Fibroblast of lung (primary cell): ENCODE results near the gene DYSF. TPM values are rescaled to one million over a fixed set of nuclear protein-coding genes. Genes with fewer than 3 reads are reported as not detected.

ENCODE experiments used
- DNase-seq, 2 donors: peaks; one replicate each; pipeline versions ENCODE4 v3.0.0 to v3.0.0-alpha.2; 2010; ENCODE audit warnings: low read depth in 2 of 2
- H2AFZ ChIP-seq: 2 replicates; pipeline ENCODE4 v1.5.1; 2012; ENCODE audit warnings: low read length, control low read depth, inconsistent platforms
- H3K27ac ChIP-seq: 2 replicates; pipeline ENCODE4 v1.5.1; 2011; ENCODE audit warnings: low read length, control low read depth; ENCODE audit not compliant: insufficient read depth
- H3K27me3 ChIP-seq: 2 replicates; pipeline ENCODE4 v1.5.1; 2011; ENCODE audit warnings: mild to moderate bottlenecking, low read length; ENCODE audit not compliant: control insufficient read depth, insufficient read depth
- H3K36me3 ChIP-seq: 2 replicates; pipeline ENCODE4 v1.5.1; 2011; ENCODE audit warnings: low read length; ENCODE audit not compliant: control insufficient read depth, insufficient read depth
- H3K4me1 ChIP-seq: 2 replicates; pipeline ENCODE4 v1.5.1; 2011; ENCODE audit warnings: low read length; ENCODE audit not compliant: control insufficient read depth, insufficient read depth; ENCODE audit errors: extremely low read depth
- H3K4me2 ChIP-seq: 2 replicates; pipeline ENCODE4 v1.5.1; 2011; ENCODE audit warnings: low read length, control low read depth; ENCODE audit not compliant: insufficient read depth; ENCODE audit errors: extremely low read depth
- H3K4me3 ChIP-seq, 4 experiments: fragments of 200-600 bp in 1 of 4; sonication (generic) in 1 of 4; replicated peaks in 1 of 4; 2 replicates each; pipeline ENCODE4 v1.5.1; 2011 to 2016; ENCODE audit warnings: low read length in 4 of 4, low read depth in 3 of 4, mild to moderate bottlenecking in 3 of 4, control low read depth in 2 of 4, inconsistent platforms in 1 of 4, mixed read lengths in 1 of 4; ENCODE audit not compliant: insufficient read depth in 1 of 4; ENCODE audit errors: control extremely low read depth in 1 of 4
- H3K79me2 ChIP-seq: 2 replicates; pipeline ENCODE4 v1.5.1; 2012; ENCODE audit warnings: mild to moderate bottlenecking, low read length, inconsistent platforms; ENCODE audit not compliant: control insufficient read depth, insufficient read depth
- H3K9ac ChIP-seq: 2 replicates; pipeline ENCODE4 v1.5.1; 2011; ENCODE audit warnings: mild to moderate bottlenecking, low read length, control low read depth; ENCODE audit not compliant: insufficient read depth
- H3K9me3 ChIP-seq: 2 replicates; pipeline ENCODE4 v1.5.1; 2012; ENCODE audit warnings: low read depth, low read length; ENCODE audit not compliant: control insufficient read depth, insufficient read depth
- H4K20me1 ChIP-seq: 2 replicates; pipeline ENCODE4 v1.5.1; 2011; ENCODE audit warnings: low read length; ENCODE audit not compliant: control insufficient read depth, insufficient read depth; ENCODE audit errors: extremely low read depth
- CTCF ChIP-seq, 2 donors: IDR thresholded peaks in 1 of 2; conservative IDR thresholded peaks in 1 of 2; 1 replicate in 1 of 2; 2 replicates in 1 of 2; pipeline ENCODE4 v1.5.1; 2011 to 2012; ENCODE audit warnings: low read length in 2 of 2, control low read depth in 1 of 2, inconsistent platforms in 1 of 2, low read depth in 1 of 2, mild to moderate bottlenecking in 1 of 2
- EZH2 ChIP-seq: IDR thresholded peaks from 2 replicates; pipeline ENCODE4 v1.5.1; 2012; ENCODE audit warnings: low read length, control low read depth, mild to moderate bottlenecking; ENCODE audit errors: missing control alignments
- polyA plus RNA-seq, 2 donors: library from polyadenylated mRNA; depleted of rRNA in 1 of 2; stranded (reverse) in 1 of 2; unstranded in 1 of 2; fragments of >200 nt; gene quantifications; 2 replicates each; pipeline ENCODE4 v1.2.1, GENCODE V29; 2011 to 2012; ENCODE audit warnings: missing spikeins in 1 of 2
- total RNA-seq: library from RNA; depleted of rRNA; stranded (reverse); fragments of >200 nt; gene quantifications from 2 replicates; pipeline ENCODE4 v1.2.1, GENCODE V29; 2014

DYSF gene
- total and polyA plus RNA-seq, 2 donors (not counting 1 experiment from before 2014, with no cell fraction given) = under 0.01 to 0.67 TPM

GRCh38 chr2:71451705-71452104 is 1.7 kb upstream of the DYSF start:
- no peak for TF ChIP-seq EZH2
- H3K79me2 ChIP-seq = no peaks in the 10 kb centered on the region
- peaks cover 22% of the 10 kb centered on the region for H3K27me3 ChIP-seq
- no peak overlapping the region for H3K27ac ChIP-seq
- no peak overlapping the region for H3K4me3 ChIP-seq
- no peaks in the 10 kb centered on the region for H3K4me1 ChIP-seq
- no peaks in the 10 kb centered on the region for H3K9me3 ChIP-seq
- H2AFZ ChIP-seq = no peak overlapping the region
- no peak overlapping the region for H3K9ac ChIP-seq
- no peaks in the 10 kb centered on the region for H4K20me1 ChIP-seq
- H3K36me3 ChIP-seq = no peaks in the 10 kb centered on the region
- H3K4me2 ChIP-seq = no peak overlapping the region
- no peak for DNase-seq

DNA sequence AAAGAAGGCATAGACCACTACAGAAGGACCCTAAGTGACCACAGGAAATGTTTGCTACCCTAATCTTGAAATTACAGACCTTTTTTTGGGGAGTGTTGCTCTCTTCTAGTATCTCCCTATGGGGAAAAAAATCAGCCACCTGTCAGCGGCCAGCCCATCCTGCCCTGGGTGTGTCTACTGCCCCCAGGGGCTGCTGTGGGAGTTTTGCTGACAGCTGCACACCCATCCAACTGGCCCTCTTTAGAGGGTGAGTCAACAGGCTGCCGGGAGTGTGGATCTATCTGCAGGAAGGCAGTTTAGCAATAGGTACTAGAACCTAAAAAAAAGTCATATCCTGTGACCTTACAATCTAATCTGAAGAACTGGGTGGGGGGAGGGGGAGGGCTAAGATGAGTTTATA is 796 bp upstream of the DYSF start:
- no peaks in the 10 kb centered on the region for H4K20me1 ChIP-seq
- H2AFZ ChIP-seq = no peak overlapping the region
- H3K4me1 ChIP-seq = no peaks in the 10 kb centered on the region
- H3K9ac ChIP-seq = no peak overlapping the region
- no peak overlapping the region for H3K4me2 ChIP-seq
- H3K4me3 ChIP-seq = no peak overlapping the region
- no peak for TF ChIP-seq EZH2
- TF ChIP-seq CTCF (conservative IDR thresholded peaks at IDR 0.05 in 1 of 2, IDR thresholded peaks at IDR 0.05 in 1 of 2; ENCODE audit: low read depth in 1 of 2, low read length in 2 of 2) = no peak
- no peaks in the 10 kb centered on the region for H3K79me2 ChIP-seq
- no peak overlapping the region for H3K27ac ChIP-seq
- peak; percentile 9 to 36 for DNase-seq
- H3K27me3 ChIP-seq = peaks cover 22% of the 10 kb centered on the region
- H3K9me3 ChIP-seq = no peaks in the 10 kb centered on the region
- no peaks in the 10 kb centered on the region for H3K36me3 ChIP-seq

- H2AFZ ChIP-seq = no peak overlapping the region
These were observed 1.1 kb downstream of the DYSF start for GRCh38 chr2:71454221-71455010.

More at GRCh38 chr2:71454221-71455010, 1.1 kb downstream of the DYSF start:
- Histone ChIP-seq H3K27me3 (peaks cover 22% of the 10 kb centered on the region), H4K20me1 (no peaks in the 10 kb centered on the region), H3K9me3 (no peaks in the 10 kb centered on the region), H3K4me1 (no peaks in the 10 kb centered on the region), H3K36me3 (no peaks in the 10 kb centered on the region), H3K9ac (no peak overlapping the region), H3K79me2 (no peaks in the 10 kb centered on the region), H3K4me3 (no peak overlapping the region), H3K27ac (no peak overlapping the region), H3K4me2 (no peak overlapping the region)
- DNase-seq = no peak
- TF ChIP-seq EZH2 (no peak), CTCF (conservative IDR thresholded peaks at IDR 0.05 in 1 of 2, IDR thresholded peaks at IDR 0.05 in 1 of 2; ENCODE audit: low read depth in 1 of 2, low read length in 2 of 2) (no peak)
